ENCODE measurements around the gene GPA33. TPM values are rescaled to one million over a fixed set of nuclear protein-coding genes. Genes with fewer than 3 reads are reported as not detected.

GPA33 gene
- total RNA-seq, 1 donor from 2014 or later = not detected

GRCh38 chr1:167083871-167084270, 6.3 kb downstream of the GPA33 start:
- no peak for DNase-seq
- H3K4me3 Mint-ChIP-seq (ENCODE audit: unreplicated experiment) = no peak overlapping the region
- no peak for TF ChIP-seq CTCF (IDR thresholded peaks at IDR 0.05; ENCODE audit: partially characterized antibody, unreplicated experiment)
- no peak overlapping the region for H3K27ac Mint-ChIP-seq (ENCODE audit: unreplicated experiment)
- H3K36me3 Mint-ChIP-seq (ENCODE audit: unreplicated experiment) = peaks cover 9% of the 10 kb centered on the region
- H3K9me3 Mint-ChIP-seq (ENCODE audit: unreplicated experiment) = no peaks in the 10 kb centered on the region
- peaks cover 11% of the 10 kb centered on the region for H3K4me1 Mint-ChIP-seq (ENCODE audit: low read depth, unreplicated experiment)
- peaks cover 1% of the 10 kb centered on the region for H3K27me3 Mint-ChIP-seq (ENCODE audit: unreplicated experiment)

- Mint-ChIP-seq H3K36me3 (ENCODE audit: unreplicated experiment) (peaks cover 9% of the 10 kb centered on the region), H3K27ac (ENCODE audit: unreplicated experiment) (no peak overlapping the region), H3K27me3 (ENCODE audit: unreplicated experiment) (peaks cover 1% of the 10 kb centered on the region), H3K4me1 (ENCODE audit: low read depth, unreplicated experiment) (peaks cover 11% of the 10 kb centered on the region), H3K4me3 (ENCODE audit: unreplicated experiment) (no peak overlapping the region), H3K9me3 (ENCODE audit: unreplicated experiment) (no peaks in the 10 kb centered on the region)
- no peak for DNase-seq
- no peak for TF ChIP-seq CTCF (IDR thresholded peaks at IDR 0.05; ENCODE audit: partially characterized antibody, unreplicated experiment)
Measured at GRCh38 chr1:167083066-167083665, 7.0 kb downstream of the GPA33 start.

- Mint-ChIP-seq H3K27me3 (ENCODE audit: unreplicated experiment) (peaks cover 1% of the 10 kb centered on the region), H3K4me3 (ENCODE audit: unreplicated experiment) (no peak overlapping the region), H3K27ac (ENCODE audit: unreplicated experiment) (no peak overlapping the region), H3K9me3 (ENCODE audit: unreplicated experiment) (no peaks in the 10 kb centered on the region), H3K4me1 (ENCODE audit: low read depth, unreplicated experiment) (peaks cover 11% of the 10 kb centered on the region), H3K36me3 (ENCODE audit: unreplicated experiment) (peaks cover 9% of the 10 kb centered on the region)
- DNase-seq = no peak
- no peak for TF ChIP-seq CTCF (IDR thresholded peaks at IDR 0.05; ENCODE audit: partially characterized antibody, unreplicated experiment)
Measured at GRCh38 chr1:167082511-167083027, 7.6 kb downstream of the GPA33 start.

GRCh38 chr1:167081594-167082156, 8.5 kb downstream of the GPA33 start:
- Mint-ChIP-seq H3K27me3 (ENCODE audit: unreplicated experiment) (peaks cover 1% of the 10 kb centered on the region), H3K36me3 (ENCODE audit: unreplicated experiment) (peaks cover 9% of the 10 kb centered on the region), H3K4me1 (ENCODE audit: low read depth, unreplicated experiment) (peaks cover 11% of the 10 kb centered on the region), H3K4me3 (ENCODE audit: unreplicated experiment) (no peak overlapping the region), H3K27ac (ENCODE audit: unreplicated experiment) (no peak overlapping the region), H3K9me3 (ENCODE audit: unreplicated experiment) (no peaks in the 10 kb centered on the region)
- no peak for DNase-seq
- TF ChIP-seq CTCF (IDR thresholded peaks at IDR 0.05; ENCODE audit: partially characterized antibody, unreplicated experiment) = no peak

GRCh38 chr1:167077868-167078210, 12.3 kb downstream of the GPA33 start:
- peaks cover 11% of the 10 kb centered on the region for H3K4me1 Mint-ChIP-seq (ENCODE audit: low read depth, unreplicated experiment)
- DNase-seq = no peak

More at GRCh38 chr1:167077868-167078210, 12.3 kb downstream of the GPA33 start:
- Mint-ChIP-seq H3K27ac (ENCODE audit: unreplicated experiment) (no peak overlapping the region), H3K4me3 (ENCODE audit: unreplicated experiment) (no peak overlapping the region), H3K36me3 (ENCODE audit: unreplicated experiment) (peaks cover 9% of the 10 kb centered on the region), H3K27me3 (ENCODE audit: unreplicated experiment) (peaks cover 6% of the 10 kb centered on the region), H3K9me3 (ENCODE audit: unreplicated experiment) (no peaks in the 10 kb centered on the region)
- no peak for TF ChIP-seq CTCF (IDR thresholded peaks at IDR 0.05; ENCODE audit: partially characterized antibody, unreplicated experiment)
